SK-N-SH treated with all-trans-retinoic acid at 6 μM for 48 hours (cell line): Measurements from ENCODE around the gene PNPLA7.
"Not testable (repeated sequence)": the region's sequence is repeated elsewhere in the genome, so short reads cannot be mapped to it uniquely, and the experiment has no call there.

Source experiments
- ATAC-seq: fragments of 200-7000 bp; cut with Tn5 transposase; 3 replicates; pipeline ENCODE4 v1.9.1; 2020; ENCODE audit warnings: mild to moderate bottlenecking, moderate library complexity
- ARNTL ChIP-seq: fragments of 450-650 bp; formaldehyde crosslinking; IDR thresholded peaks from 2 replicates; pipeline ENCODE4 v1.5.0; 2020; ENCODE audit warnings: low read depth, mild to moderate bottlenecking, moderate library complexity, borderline replicate concordance
- BACH2 ChIP-seq: fragments of 250-450 bp; sonication (Bioruptor Pico); IDR thresholded peaks from 2 replicates; pipeline ENCODE4 v1.9.0; 2021; ENCODE audit warnings: mild to moderate bottlenecking, borderline replicate concordance
- CSDC2 ChIP-seq: fragments of 250-450 bp; sonication (Bioruptor Pico); IDR thresholded peaks from 2 replicates; pipeline ENCODE4 v1.5.0; 2020; ENCODE audit warnings: mild to moderate bottlenecking, moderate library complexity
- ESRRG ChIP-seq: fragments of 250-450 bp; sonication (Bioruptor Pico); IDR thresholded peaks from 2 replicates; pipeline ENCODE4 v1.6.1; 2021; ENCODE audit warnings: mild to moderate bottlenecking
- GLIS3 ChIP-seq: fragments of 250-450 bp; sonication (Bioruptor Pico); IDR thresholded peaks from 2 replicates; pipeline ENCODE4 v1.5.0; 2020; ENCODE audit warnings: mild to moderate bottlenecking, moderate library complexity
- ISL1 ChIP-seq: fragments of 250-450 bp; sonication (Bioruptor Pico); IDR thresholded peaks from 2 replicates; pipeline ENCODE4 v2.1.2; 2022; ENCODE audit warnings: mild to moderate bottlenecking, moderate library complexity
- OSR1 ChIP-seq: fragments of 250-450 bp; sonication (Bioruptor Pico); IDR thresholded peaks from 2 replicates; pipeline ENCODE4 v1.8.0; 2022; ENCODE audit warnings: moderate library complexity, mild to moderate bottlenecking, inconsistent platforms
- RARB ChIP-seq: fragments of 250-450 bp; sonication (Bioruptor Pico); IDR thresholded peaks from 2 replicates; pipeline ENCODE4 v1.8.0; 2021; ENCODE audit warnings: mild to moderate bottlenecking, moderate library complexity
- SNAI2 ChIP-seq: fragments of 250-450 bp; sonication (Bioruptor Pico); IDR thresholded peaks from 2 replicates; pipeline ENCODE4 v1.5.0; 2020; ENCODE audit warnings: mild to moderate bottlenecking, moderate library complexity
- TCF4 ChIP-seq: fragments of 250-450 bp; sonication (Bioruptor Pico); IDR thresholded peaks from 2 replicates; pipeline ENCODE4 v1.8.0; 2021; ENCODE audit warnings: mild to moderate bottlenecking, moderate library complexity, borderline replicate concordance
- TOX ChIP-seq: fragments of 250-450 bp; sonication (Bioruptor Pico); IDR thresholded peaks from 2 replicates; pipeline ENCODE4 v1.8.0; 2021; ENCODE audit warnings: mild to moderate bottlenecking, moderate library complexity, borderline replicate concordance
- ZC3H10 ChIP-seq: fragments of 250-450 bp; sonication (Bioruptor Pico); IDR thresholded peaks from 2 replicates; pipeline ENCODE4 v1.5.1; 2021; ENCODE audit warnings: mild to moderate bottlenecking, moderate library complexity
- ZFP3 ChIP-seq: fragments of 250-450 bp; sonication (Bioruptor Pico); IDR thresholded peaks from 2 replicates; pipeline ENCODE4 v1.5.0; 2020; ENCODE audit warnings: mild to moderate bottlenecking, moderate library complexity
- ZFP30 ChIP-seq: fragments of 450-650 bp; formaldehyde crosslinking; IDR thresholded peaks from 2 replicates; pipeline ENCODE4 v1.5.0; 2022; ENCODE audit warnings: mild to moderate bottlenecking, moderate library complexity
- ZNF8 ChIP-seq: fragments of 450-650 bp; formaldehyde crosslinking; IDR thresholded peaks from 2 replicates; pipeline ENCODE4 v1.5.0; 2020; ENCODE audit warnings: mild to moderate bottlenecking, moderate library complexity
- TF ChIP-seq, protein P1 (sequence below): fragments of 250-450 bp; sonication (Bioruptor Pico); IDR thresholded peaks from 2 replicates; pipeline ENCODE4 v1.5.1; 2020; ENCODE audit warnings: low read depth, mild to moderate bottlenecking, moderate library complexity
- TF ChIP-seq, protein P2 (sequence below): fragments of 250-450 bp; sonication (Bioruptor Pico); IDR thresholded peaks from 2 replicates; pipeline ENCODE4 v1.8.0; 2020; ENCODE audit warnings: mild to moderate bottlenecking, moderate library complexity, borderline replicate concordance
- TF ChIP-seq, protein P3 (sequence below): fragments of 250-450 bp; sonication (Bioruptor Pico); IDR thresholded peaks from 2 replicates; pipeline ENCODE4 v1.5.1; 2021; ENCODE audit warnings: mild to moderate bottlenecking, moderate library complexity
- TF ChIP-seq, protein P4 (sequence below): fragments of 250-450 bp; sonication (Bioruptor Pico); IDR thresholded peaks from 2 replicates; pipeline ENCODE4 v1.5.0; 2020; ENCODE audit warnings: mild to moderate bottlenecking, moderate library complexity

Gene PNPLA7

DNA sequence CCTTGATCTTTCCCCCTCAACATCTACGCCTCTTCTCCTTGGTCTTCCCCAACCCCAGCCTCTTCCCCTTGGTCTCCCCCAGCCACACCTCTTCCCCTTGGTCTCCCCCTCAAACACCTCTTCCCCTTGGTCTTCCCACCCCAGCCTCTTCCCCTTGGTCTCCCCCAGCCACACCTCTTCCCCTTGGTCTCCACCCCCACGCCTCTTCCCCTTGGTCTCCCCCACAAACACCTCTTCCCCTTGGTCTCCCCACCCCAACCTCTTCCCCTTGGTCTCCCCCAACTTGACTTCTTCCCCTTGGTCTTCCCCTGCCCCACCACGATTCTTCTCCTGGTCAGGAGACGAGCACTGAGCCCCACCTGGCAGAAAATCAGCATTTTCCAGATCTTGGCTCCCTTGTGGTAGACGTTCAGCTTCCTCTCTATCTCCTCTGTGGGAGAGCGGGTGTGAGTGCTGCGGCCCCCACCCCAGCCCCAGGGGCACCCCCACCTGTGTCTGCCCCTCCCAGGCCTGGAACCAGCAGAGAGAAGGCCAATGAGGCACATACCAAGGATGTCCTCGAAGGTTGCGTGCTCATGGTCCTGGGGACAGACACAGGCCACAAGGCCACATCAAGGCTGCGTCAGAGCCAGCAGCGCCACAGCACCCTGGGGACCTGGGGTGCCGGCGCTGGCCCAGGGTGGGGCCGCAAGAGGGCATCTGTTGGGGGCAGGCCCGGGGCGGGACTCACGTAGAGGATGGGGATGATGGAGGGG lies 98.0 kb downstream of the PNPLA7 start:
- ATAC-seq, result no peak

DNA sequence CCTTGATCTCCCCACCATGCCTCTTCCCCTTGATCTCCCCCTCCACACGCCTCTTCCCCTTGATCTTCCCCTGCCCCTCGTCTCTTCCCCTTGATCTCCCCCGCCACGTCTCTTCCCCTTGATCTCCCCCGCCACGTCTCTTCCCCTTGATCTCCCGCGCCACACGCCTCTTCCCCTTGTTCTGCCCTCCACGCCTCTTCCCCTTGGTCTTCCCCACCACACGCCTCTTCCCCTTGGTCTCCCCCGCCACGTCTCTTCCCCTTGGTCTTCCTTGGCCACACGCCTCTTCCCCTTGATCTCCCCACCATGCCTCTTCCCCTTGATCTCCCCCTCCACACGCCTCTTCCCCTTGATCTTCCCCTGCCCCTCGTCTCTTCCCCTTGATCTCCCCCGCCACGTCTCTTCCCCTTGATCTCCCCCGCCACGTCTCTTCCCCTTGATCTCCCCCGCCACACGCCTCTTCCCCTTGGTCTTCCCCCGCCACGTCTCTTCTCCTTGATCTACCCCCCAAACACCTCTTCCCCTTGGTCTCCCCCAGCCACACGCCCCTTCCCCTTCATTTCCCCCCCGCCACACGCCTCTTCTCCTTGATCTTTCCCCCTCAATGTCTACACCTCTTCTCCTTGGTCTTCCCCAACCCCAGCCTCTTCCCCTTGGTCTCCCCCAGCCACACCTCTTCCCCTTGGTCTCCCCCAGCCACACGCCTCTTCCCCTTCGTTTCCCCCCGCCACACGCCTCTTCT lies 98.8 kb downstream of the PNPLA7 start:
- ATAC-seq, result not testable (repeated sequence)

More for the DNA sequence above, 98.0 kb downstream of the PNPLA7 start:
- no peak for TF ChIP-seq ESRRG (CRISPR knock-in tag)
- TF ChIP-seq, protein P1, sequence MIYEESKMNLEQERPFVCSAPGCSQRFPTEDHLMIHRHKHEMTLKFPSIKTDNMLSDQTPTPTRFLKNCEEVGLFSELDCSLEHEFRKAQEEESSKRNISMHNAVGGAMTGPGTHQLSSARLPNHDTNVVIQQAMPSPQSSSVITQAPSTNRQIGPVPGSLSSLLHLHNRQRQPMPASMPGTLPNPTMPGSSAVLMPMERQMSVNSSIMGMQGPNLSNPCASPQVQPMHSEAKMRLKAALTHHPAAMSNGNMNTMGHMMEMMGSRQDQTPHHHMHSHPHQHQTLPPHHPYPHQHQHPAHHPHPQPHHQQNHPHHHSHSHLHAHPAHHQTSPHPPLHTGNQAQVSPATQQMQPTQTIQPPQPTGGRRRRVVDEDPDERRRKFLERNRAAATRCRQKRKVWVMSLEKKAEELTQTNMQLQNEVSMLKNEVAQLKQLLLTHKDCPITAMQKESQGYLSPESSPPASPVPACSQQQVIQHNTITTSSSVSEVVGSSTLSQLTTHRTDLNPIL (CRISPR knock-in tag), result no peak
- no peak for TF ChIP-seq ISL1
- no peak for TF ChIP-seq TOX (CRISPR knock-in tag)
- no peak for TF ChIP-seq ZC3H10 (CRISPR knock-in tag)
- no peak for TF ChIP-seq SNAI2 (CRISPR knock-in tag)
- TF ChIP-seq CSDC2 (CRISPR knock-in tag), result no peak
- no peak for TF ChIP-seq GLIS3 (CRISPR knock-in tag)
- TF ChIP-seq RARB (CRISPR knock-in tag), result no peak
- no peak for TF ChIP-seq BACH2 (CRISPR knock-in tag)
- TF ChIP-seq ZFP30 (CRISPR knock-in tag), result no peak
- TF ChIP-seq TCF4 (CRISPR knock-in tag), result no peak
- TF ChIP-seq, protein P2, sequence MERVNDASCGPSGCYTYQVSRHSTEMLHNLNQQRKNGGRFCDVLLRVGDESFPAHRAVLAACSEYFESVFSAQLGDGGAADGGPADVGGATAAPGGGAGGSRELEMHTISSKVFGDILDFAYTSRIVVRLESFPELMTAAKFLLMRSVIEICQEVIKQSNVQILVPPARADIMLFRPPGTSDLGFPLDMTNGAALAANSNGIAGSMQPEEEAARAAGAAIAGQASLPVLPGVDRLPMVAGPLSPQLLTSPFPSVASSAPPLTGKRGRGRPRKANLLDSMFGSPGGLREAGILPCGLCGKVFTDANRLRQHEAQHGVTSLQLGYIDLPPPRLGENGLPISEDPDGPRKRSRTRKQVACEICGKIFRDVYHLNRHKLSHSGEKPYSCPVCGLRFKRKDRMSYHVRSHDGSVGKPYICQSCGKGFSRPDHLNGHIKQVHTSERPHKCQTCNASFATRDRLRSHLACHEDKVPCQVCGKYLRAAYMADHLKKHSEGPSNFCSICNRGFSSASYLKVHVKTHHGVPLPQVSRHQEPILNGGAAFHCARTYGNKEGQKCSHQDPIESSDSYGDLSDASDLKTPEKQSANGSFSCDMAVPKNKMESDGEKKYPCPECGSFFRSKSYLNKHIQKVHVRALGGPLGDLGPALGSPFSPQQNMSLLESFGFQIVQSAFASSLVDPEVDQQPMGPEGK (CRISPR knock-in tag), result no peak
- TF ChIP-seq, protein P3, sequence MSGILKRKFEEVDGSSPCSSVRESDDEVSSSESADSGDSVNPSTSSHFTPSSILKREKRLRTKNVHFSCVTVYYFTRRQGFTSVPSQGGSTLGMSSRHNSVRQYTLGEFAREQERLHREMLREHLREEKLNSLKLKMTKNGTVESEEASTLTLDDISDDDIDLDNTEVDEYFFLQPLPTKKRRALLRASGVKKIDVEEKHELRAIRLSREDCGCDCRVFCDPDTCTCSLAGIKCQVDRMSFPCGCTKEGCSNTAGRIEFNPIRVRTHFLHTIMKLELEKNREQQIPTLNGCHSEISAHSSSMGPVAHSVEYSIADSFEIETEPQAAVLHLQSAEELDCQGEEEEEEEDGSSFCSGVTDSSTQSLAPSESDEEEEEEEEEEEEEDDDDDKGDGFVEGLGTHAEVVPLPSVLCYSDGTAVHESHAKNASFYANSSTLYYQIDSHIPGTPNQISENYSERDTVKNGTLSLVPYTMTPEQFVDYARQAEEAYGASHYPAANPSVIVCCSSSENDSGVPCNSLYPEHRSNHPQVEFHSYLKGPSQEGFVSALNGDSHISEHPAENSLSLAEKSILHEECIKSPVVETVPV (CRISPR knock-in tag), result no peak

DNA sequence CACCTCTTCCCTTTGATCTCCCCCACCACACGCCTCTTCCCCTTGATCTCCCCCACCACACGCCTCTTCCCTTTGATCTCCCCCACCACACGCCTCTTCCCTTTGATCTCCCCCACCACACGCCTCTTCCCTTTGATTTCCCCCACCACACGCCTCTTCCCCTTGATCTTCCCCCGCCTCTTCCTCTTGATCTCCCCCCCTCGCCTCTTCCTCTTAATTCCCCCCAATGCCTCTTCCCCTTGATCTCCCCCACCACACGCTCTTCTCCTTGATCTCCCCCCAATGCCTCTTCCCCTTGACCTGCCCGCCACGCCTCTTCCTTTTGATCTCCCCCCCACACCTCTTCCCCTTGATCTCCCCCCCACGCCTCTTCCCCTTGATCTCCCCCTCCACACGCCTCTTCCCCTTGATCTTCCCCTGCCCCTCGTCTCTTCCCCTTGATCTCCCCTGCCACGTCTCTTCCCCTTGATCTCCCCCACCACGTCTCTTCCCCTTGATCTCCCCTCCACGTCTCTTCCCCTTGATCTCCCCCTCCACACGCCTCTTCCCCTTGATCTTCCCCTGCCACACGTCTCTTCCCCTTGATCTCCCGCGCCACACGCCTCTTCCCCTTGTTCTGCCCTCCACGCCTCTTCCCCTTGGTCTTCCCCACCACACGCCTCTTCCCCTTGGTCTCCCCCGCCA lies 99.5 kb downstream of the PNPLA7 start:
- not testable (repeated sequence) for ATAC-seq

DNA sequence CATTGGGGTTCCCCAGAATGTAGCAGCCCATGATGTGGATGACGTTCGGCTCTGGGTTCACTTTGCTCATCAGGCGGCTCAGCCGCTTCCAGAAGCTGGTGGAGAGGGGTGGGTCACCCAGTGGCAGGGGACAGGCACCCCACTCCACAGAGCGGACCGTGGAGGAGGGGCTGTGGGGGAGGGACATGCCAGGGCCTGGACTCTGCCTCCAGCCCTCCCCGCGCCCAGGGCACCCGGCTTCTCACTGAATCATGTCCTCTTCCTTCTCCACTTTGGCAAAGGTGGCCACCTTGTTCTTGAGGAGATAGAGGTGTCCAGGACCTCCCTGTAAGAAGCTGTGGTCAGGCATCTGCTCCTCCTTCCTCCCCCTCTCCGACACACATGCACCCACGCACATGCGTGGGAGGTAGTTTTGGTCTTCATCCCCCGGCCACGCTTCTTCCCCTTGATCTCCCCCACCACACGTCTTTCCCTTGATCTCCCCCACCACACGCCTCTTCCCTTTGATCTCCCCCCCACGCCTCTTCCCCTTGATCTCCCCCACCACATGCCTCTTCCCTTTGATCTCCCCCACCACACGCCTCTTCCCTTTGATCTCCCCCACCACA lies 100.2 kb downstream of the PNPLA7 start:
- no peak for ATAC-seq

More for the DNA sequence above, 100.2 kb downstream of the PNPLA7 start:
- TF ChIP-seq CSDC2 (CRISPR knock-in tag) (no peak), ZFP30 (CRISPR knock-in tag) (no peak), TOX (CRISPR knock-in tag) (no peak), GLIS3 (CRISPR knock-in tag) (no peak), ARNTL (CRISPR knock-in tag) (no peak), ZNF8 (CRISPR knock-in tag) (no peak), ZFP3 (CRISPR knock-in tag) (no peak), OSR1 (no peak), BACH2 (CRISPR knock-in tag) (no peak), ISL1 (no peak)
- TF ChIP-seq, protein P2 (CRISPR knock-in tag), result no peak
- TF ChIP-seq, protein P4, sequence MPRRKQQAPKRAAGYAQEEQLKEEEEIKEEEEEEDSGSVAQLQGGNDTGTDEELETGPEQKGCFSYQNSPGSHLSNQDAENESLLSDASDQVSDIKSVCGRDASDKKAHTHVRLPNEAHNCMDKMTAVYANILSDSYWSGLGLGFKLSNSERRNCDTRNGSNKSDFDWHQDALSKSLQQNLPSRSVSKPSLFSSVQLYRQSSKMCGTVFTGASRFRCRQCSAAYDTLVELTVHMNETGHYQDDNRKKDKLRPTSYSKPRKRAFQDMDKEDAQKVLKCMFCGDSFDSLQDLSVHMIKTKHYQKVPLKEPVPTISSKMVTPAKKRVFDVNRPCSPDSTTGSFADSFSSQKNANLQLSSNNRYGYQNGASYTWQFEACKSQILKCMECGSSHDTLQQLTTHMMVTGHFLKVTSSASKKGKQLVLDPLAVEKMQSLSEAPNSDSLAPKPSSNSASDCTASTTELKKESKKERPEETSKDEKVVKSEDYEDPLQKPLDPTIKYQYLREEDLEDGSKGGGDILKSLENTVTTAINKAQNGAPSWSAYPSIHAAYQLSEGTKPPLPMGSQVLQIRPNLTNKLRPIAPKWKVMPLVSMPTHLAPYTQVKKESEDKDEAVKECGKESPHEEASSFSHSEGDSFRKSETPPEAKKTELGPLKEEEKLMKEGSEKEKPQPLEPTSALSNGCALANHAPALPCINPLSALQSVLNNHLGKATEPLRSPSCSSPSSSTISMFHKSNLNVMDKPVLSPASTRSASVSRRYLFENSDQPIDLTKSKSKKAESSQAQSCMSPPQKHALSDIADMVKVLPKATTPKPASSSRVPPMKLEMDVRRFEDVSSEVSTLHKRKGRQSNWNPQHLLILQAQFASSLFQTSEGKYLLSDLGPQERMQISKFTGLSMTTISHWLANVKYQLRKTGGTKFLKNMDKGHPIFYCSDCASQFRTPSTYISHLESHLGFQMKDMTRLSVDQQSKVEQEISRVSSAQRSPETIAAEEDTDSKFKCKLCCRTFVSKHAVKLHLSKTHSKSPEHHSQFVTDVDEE (CRISPR knock-in tag), result no peak
- TF ChIP-seq, protein P3 (CRISPR knock-in tag), result no peak
